HG02763 (cell line): ENCODE data around the gene STPG4.
"Not testable (repeated sequence)": the region's sequence is repeated elsewhere in the genome, so short reads cannot be mapped to it uniquely, and the experiment has no call there.

ENCODE experiments used
- ATAC-seq: cut with Tn5 transposase; IDR thresholded peaks from one replicate; pipeline ENCODE4 v1.9.1; 2021; ENCODE audit warnings: mild to moderate bottlenecking, moderate library complexity; ENCODE audit not compliant: unreplicated experiment

STPG4 gene

GRCh38 chr2:47173986-47174732 is 19.1 kb upstream of the STPG4 start:
- no peak for ATAC-seq

DNA sequence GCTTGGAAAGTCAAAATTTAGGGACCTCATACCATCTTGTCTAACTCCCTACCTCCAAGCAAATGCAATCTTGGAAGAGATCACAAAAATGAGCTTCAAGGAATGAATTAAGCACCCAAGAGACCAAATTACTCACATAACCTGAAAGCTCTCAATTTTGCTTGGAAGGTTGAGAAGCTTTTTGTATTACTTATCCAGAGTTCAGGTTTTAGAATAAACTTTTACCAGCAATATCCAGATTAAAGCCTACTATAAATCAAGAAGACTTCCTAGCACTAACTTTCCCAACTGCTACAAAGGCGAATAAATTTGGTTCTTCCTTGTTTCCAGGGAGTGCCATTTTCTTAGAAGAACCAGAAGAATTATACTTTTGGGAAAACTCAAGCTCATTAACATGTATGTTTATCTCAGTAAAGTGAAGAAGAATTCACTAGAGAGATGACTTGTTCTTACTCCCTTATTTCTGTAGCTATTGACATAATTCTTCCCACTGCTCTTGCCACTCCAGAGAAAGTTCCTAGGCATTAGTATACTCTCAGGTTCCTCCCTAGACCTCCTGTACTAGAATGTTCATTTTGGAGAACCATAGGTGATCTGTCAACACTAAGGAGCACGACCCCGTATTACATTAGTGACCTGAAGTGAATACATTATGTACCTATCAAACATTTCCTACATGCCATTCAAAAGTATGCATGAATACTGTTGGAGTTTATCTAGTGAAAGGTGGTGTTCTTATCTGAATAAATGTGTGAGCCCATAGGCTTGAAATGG is 18.0 kb upstream of the STPG4 start:
- no peak for ATAC-seq

DNA sequence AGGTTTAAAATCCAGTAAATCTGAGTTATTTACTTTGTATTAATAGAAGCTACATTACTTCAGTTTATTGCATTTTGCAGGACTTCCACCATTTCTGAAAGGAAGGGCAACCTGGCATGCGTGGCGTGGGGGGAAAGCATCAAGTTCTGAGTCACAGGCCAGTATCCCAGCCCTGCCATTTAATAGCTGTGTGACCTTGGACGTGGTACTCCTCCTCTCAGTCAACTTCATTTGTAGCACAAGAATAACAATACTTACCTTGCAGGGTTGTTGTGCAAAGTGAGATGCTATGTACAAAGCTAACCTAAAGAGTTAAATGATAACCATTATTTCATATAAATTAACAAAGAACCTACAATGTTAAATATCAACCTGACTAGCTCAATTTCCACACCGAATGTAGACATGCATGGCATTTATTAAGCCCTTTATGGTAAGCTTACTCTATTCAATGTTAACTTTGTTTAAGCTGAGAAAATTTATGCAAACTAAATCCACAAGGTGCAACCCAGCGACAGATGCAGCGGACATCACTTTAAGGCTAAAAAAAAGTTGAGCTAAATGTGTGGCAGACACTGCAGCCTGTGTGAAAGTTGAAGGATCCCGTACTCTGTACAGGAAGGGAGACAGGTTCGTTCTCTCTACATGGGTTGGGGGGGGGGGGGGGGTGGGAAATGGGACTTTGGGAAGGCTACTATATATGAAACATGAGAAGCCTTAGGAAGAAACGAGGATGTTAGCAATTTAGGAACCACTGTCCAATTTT is 17.2 kb upstream of the STPG4 start:
- no peak for ATAC-seq

DNA sequence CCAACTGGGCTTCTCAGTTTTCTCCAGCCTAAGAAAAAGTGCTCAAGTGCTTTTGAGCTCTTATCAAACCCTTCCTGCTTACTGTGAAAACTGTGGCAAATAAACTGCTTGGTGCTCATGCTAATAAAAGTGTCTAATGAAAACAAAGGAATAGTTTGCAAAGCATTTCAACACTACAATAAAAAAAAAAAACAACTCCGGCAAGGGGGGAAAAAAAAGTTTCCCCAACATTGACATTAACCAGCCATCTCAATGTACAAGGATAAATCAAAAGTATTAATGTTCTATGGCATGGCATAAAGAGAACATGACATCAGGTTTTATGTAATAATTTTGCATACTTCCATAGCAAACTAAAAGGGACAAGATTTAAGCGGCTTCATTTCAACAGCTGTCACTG is 14.7 kb upstream of the STPG4 start:
- ATAC-seq = no peak

GRCh38 chr2:47168895-47169294 is 13.8 kb upstream of the STPG4 start:
- ATAC-seq = not testable (repeated sequence)

GRCh38 chr2:47167149-47167548 is 12.0 kb upstream of the STPG4 start:
- ATAC-seq = no peak

DNA sequence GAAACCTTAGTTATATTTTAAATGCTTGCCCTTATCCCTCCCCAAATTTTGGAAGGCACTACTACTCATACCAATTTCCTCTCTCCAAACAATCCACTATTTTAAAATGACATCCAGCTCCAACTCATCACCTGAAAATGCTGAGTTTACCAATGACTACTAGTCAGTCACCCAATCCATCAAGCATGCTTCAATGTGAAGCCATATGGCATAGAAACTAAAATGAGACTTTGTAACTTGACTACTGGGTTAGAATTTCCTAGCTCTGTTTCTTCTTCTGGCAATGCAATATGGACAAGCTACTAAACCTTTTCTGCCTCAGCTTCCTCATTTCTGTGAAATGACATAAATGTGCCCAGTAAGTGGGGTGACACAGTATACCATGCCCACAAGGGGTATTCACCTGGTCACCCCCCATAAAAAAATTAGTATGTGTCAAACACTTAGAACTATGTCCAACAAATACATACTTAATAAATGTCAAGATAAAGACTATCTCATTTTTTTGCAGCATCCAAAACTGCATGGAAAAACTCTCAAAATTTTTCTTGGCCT is 10.0 kb upstream of the STPG4 start:
- no peak for ATAC-seq

DNA sequence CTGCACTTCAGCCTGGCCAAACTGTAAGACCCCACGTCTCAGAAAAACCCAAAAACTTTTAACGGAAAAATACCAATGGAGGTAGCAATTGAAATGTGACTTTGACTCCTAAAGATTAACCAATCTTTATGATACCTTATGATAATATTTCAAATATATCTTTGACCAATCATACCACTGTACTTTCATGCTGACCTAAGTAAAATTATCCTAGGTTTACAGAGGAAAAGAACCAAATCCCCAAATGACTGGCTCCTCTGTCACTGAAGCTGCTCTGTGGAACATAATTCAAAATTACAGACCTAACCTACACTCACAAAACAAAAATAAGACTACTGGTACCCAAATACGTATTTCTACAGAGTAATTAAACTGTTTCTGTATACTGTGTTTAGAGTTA is 7.7 kb upstream of the STPG4 start:
- ATAC-seq = no peak

GRCh38 chr2:47161475-47161874 is 6.4 kb upstream of the STPG4 start:
- ATAC-seq = no peak

- ATAC-seq = no peak
Observed at GRCh38 chr2:47160660-47161059, 5.6 kb upstream of the STPG4 start.

- ATAC-seq = no peak
Observed at GRCh38 chr2:47160211-47160610, 5.1 kb upstream of the STPG4 start.

GRCh38 chr2:47159627-47160026 is 4.5 kb upstream of the STPG4 start:
- ATAC-seq = no peak

DNA sequence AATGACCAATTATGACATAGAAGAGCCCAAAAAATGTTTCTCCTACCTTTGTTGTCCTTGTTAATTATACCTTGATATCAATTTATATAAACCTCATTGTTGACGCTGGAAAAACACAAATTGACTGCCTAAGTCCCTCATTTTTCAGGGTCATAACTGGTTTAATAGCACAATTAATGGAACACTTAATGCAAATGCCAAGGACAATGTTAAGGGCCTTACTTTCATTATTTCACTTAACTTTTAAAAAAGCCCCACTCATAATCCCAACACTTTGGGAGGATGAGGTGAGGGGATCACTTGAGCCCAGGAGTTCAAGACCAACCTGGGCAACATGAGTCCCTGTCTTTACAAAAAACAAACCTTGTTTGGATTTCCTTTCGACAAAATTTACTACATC is 3.5 kb upstream of the STPG4 start:
- ATAC-seq = no peak

DNA sequence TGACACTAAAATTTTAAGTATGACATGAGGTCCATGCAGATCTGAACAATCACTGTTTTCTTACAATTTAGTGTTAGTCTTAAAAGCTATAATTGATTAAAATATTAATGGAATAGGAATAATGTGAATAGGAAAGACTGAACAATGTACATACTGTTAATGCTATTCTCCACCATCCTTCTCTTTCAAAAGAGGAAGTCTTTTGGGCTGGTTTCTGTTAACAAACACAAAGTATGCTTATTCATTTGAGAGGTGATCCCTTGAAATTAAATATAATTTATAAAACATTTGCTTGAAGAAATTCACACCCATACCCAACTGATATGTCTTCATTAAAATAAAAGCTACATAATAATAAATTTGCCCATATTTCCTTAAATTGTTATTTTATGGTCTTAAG is 2.3 kb downstream of the STPG4 start:
- ATAC-seq = no peak

GRCh38 chr2:47150175-47150574 is 4.9 kb downstream of the STPG4 start:
- no peak for ATAC-seq

- ATAC-seq = no peak
Observed at GRCh38 chr2:47147021-47147420, 8.1 kb downstream of the STPG4 start.

- no peak for ATAC-seq
Observed at GRCh38 chr2:47145466-47145865, 9.6 kb downstream of the STPG4 start.

- no peak for ATAC-seq
Observed at GRCh38 chr2:47141520-47141919, 13.6 kb downstream of the STPG4 start.

- no peak for ATAC-seq
Observed at GRCh38 chr2:47134386-47135090, 20.6 kb downstream of the STPG4 start.

- ATAC-seq = no peak
Observed at GRCh38 chr2:47133046-47133445, 22.1 kb downstream of the STPG4 start.

- no peak for ATAC-seq
Observed at GRCh38 chr2:47129191-47129706, 25.9 kb downstream of the STPG4 start.
